AG09319 (cell line): Measurements from ENCODE around the gene DCT.
A peak's percentile ranks its signal among the peaks of the same experiment; 100 is the strongest.

ENCODE experiments used
- DNase-seq: peaks from one replicate; pipeline ENCODE4 v3.0.0-alpha.2; 2010; ENCODE audit warnings: low read depth; ENCODE audit errors: extremely low read depth
- CTCF ChIP-seq: IDR thresholded peaks from 2 replicates; pipeline ENCODE4 v1.5.1; 2011; ENCODE audit warnings: low read depth, mild to moderate bottlenecking, inconsistent platforms, low read length, moderate library complexity

Gene DCT

DNA sequence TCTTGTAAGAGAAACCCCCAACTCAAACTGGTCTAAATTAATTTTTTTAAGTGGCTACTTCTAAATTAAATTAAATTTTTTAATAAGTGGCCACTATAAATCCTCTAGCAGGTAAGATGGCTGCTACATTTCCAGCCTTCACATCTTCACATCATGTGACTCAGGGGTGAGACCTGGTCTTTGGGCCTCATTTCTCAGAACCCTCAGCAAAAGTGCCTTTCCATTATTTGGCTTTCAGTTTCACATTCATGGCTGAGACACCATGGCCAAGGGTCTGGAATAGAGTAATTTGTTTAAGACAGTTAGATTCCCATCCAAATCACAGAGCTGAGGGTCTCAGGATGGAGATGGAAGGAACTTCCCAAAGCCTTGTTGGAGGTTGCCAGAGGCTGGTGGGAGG is 47.5 kb downstream of the DCT start:
- TF ChIP-seq CTCF: no peak
- DNase-seq: no peak

GRCh38 chr13:94431574-94431973 is 47.9 kb downstream of the DCT start:
- peak; percentile 23 for TF ChIP-seq CTCF
- no peak for DNase-seq

DNA sequence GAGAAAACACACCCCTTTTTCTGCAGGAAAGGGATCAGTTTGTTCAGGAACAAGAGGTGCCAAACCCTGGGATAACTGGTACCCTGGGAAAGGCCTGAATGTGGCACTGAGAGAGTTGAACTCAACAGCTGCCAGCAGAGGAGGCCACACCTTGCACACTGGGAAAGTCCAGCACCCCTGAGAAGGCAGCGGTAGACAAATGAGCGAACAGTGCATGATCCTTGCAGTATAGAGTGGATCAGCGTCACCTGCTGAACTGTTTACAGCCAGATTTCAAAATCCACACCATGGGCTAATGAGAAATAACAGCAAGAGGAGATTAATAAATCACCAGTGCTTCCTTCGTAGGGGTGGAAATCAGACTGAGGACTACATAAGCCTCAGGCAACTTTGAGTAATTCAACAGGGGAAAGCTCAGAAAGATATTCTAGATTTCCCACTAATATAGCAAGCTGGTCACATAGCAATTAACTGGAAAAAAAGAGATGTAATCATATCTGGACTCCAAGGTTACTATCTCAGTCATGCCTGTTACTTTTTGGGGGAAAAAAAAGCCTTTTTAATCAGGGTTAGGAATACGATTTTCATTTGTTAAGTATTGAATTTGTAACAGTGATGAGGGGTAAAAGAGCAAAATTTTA is 52.0 kb downstream of the DCT start:
- no peak for DNase-seq
- TF ChIP-seq CTCF: no peak

DNA sequence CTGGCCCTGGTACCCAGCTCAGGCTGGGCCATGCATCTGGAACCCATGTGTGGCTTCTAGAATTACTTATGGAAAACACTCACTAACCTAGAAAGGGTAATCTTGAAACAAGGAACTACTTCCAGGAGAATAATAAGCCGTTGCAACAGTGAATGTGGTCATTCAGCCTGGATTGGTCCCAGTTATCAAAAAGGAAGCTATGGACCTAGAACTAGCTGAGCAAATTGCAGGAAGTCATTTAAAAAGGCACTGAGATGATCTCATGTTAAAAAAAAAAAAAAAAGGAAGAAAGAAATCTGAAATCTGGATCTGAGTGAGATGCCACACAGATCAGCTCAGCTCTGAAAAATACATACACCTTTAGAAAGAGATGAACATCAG is 59.6 kb downstream of the DCT start:
- no peak for DNase-seq
- no peak for TF ChIP-seq CTCF

GRCh38 chr13:94419304-94419924 is 60.1 kb downstream of the DCT start:
- TF ChIP-seq CTCF: no peak
- no peak for DNase-seq

- TF ChIP-seq CTCF: no peak
- no peak for DNase-seq
Measured at GRCh38 chr13:94417294-94417693, 62.2 kb downstream of the DCT start.

DNA sequence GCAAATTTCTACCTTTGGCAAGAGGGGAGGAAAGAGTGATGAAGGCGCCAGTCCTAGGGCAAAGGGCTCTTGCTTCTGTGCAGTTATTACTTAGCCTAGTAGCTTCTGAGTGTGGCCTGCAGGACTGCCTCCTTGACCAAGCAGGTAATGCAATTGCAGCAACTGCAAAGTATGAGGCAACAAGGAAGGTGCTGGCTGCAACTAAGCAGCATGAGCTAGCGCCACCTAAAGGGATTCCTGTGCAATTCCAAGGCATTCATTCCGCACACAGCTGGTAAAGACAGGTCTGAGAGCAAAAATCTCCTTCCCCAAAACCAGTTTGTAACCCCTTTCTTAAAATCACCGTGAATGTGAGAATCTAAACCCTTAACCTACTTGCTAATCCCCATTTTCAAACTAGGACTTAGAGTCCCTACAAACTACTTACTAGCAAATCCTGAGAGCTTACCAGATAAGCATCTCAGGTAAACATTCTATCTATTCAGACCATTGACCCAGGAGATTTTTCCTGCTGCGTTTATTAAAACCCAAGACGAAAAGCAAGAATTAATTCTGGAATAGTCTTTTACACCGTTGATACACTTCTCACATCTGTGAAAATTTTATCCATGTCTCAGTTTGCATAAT is 62.9 kb downstream of the DCT start:
- TF ChIP-seq CTCF: peak; percentile 48
- DNase-seq: no peak
